HepG2 (cell line): ENCODE data around the gene KLHDC8B.

ENCODE experiments used
- CTCF ChIP-seq: sonication (generic); formaldehyde crosslinking; IDR thresholded peaks from 2 replicates; pipeline ENCODE4 v1.5.0; 2020; ENCODE audit warnings: mild to moderate bottlenecking, missing genetic modification reagents, moderate library complexity
- JDP2 ChIP-seq: sonication (generic); formaldehyde crosslinking; IDR thresholded peaks from 2 replicates; pipeline ENCODE4 v1.8.1; 2022; ENCODE audit warnings: missing genetic modification reagents, borderline replicate concordance

- TF ChIP-seq JDP2 (CRISPR knock-in tag) (no peak), CTCF (CRISPR knock-in tag) (peak; percentile 35)
These were observed 38.0 kb upstream of the KLHDC8B start for GRCh38 chr3:49133226-49133951.
